Measurements from ENCODE around the gene IGF2. TPM values are rescaled to one million over a fixed set of nuclear protein-coding genes. Genes with fewer than 3 reads are reported as not detected.

IGF2 gene
- total RNA-seq, 4 donors from 2014 or later: 8.2 to 19.8 (median 12.2) TPM

GRCh38 chr11:2153581-2154194, 14.5 kb upstream of the IGF2 start:
- DNase-seq: no peak
- Histone ChIP-seq H3K27me3 (peaks cover 41% of the 10 kb centered on the region), H3K36me3 (no peaks in the 10 kb centered on the region), H3K9me3 (no peaks in the 10 kb centered on the region), H3K4me3 (no peak overlapping the region), H3K4me1 (peaks cover 0 to 6% (median 5%) of the 10 kb centered on the region in 4 donors), H3K27ac (no peak overlapping the region)
- 54% methylated on average over 14 of the region's 14 CpGs; no CpG with 5 or more reads in 1 of the 2 donors for WGBS, 2 donors (ENCODE audit: low coverage in 1 of 2)
- in situ Hi-C loops (cut with MboI; ENCODE audit: low pct_ligation_motif_present in 1 of 4, low pct_unique_long_range_greater_than_20kb in 1 of 4, low sequenced_read_pairs in 3 of 4) (loop anchor here (10.0 to 25.0 kb wide), 3 partner anchors 441 to 499 kb away; partner anchors contain the start of gene KRTAP5-6 (in 2 of the 4)), intact Hi-C loops (cut with DNase I; ENCODE audit: low total_unique reads) (loop anchor here (5.0 kb wide), 1 partner anchor 316 kb away; the partner anchor contains the start of gene TNNI2)
- TF ChIP-seq CTCF (IDR thresholded peaks at IDR 0.05): no peak

GRCh38 chr11:2151500-2152257, 12.5 kb upstream of the IGF2 start:
- intact Hi-C loops (cut with DNase I; ENCODE audit: low total_unique reads): loop anchor here (5.0 kb wide), 1 partner anchor 314 kb away; the partner anchor contains the start of gene TNNI2
- H3K27me3 ChIP-seq: peaks cover 56% of the 10 kb centered on the region
- H3K9me3 ChIP-seq: no peaks in the 10 kb centered on the region
- WGBS, 2 donors (ENCODE audit: low coverage in 1 of 2): 1% methylated on average over 19 of the region's 22 CpGs; no CpG with 5 or more reads in 1 of the 2 donors
- H3K27ac ChIP-seq: no peak overlapping the region
- H3K36me3 ChIP-seq: no peaks in the 10 kb centered on the region
- H3K4me1 ChIP-seq: peaks cover 0 to 6% (median 5%) of the 10 kb centered on the region in 4 donors
- DNase-seq: peak; percentile 85
- in situ Hi-C loops (cut with MboI; ENCODE audit: low pct_ligation_motif_present in 1 of 4, low pct_unique_long_range_greater_than_20kb in 1 of 4, low sequenced_read_pairs in 3 of 4): loop anchor here (10.0 to 25.0 kb wide), 3 partner anchors 439 to 497 kb away; partner anchors contain the start of gene KRTAP5-6 (in 2 of the 4)
- TF ChIP-seq CTCF (IDR thresholded peaks at IDR 0.05): peak; percentile 80 to 90 (median 88)
- TF ChIP-seq EP300 (IDR thresholded peaks at IDR 0.05; ENCODE audit: low read depth): no peak
- H3K4me3 ChIP-seq: peak overlapping the region in 1 of 4 donors; percentile 6

- in situ Hi-C loops (cut with MboI; ENCODE audit: low pct_ligation_motif_present in 1 of 4, low pct_unique_long_range_greater_than_20kb in 1 of 4, low sequenced_read_pairs in 3 of 4) (loop anchor here (10.0 to 25.0 kb wide), 3 partner anchors 438 to 495 kb away; partner anchors contain the start of gene KRTAP5-6 (in 2 of the 4)), intact Hi-C loops (cut with DNase I; ENCODE audit: low total_unique reads) (loop anchor here (5.0 kb wide), 1 partner anchor 313 kb away; the partner anchor contains the start of gene TNNI2)
- 26 to 28% methylated on average over 6 to 11 of the region's 11 CpGs for WGBS, 2 donors (ENCODE audit: low coverage in 1 of 2)
- no peak for TF ChIP-seq CTCF (IDR thresholded peaks at IDR 0.05)
- H3K4me1 ChIP-seq: peaks cover 0 to 6% (median 5%) of the 10 kb centered on the region in 4 donors
- no peak overlapping the region for H3K27ac ChIP-seq
- DNase-seq: no peak
- H3K36me3 ChIP-seq: no peaks in the 10 kb centered on the region
- no peak overlapping the region for H3K4me3 ChIP-seq
- peaks cover 62% of the 10 kb centered on the region for H3K27me3 ChIP-seq
- H3K9me3 ChIP-seq: no peaks in the 10 kb centered on the region
Measured at GRCh38 chr11:2149864-2150847, 11.0 kb upstream of the IGF2 start.

DNA sequence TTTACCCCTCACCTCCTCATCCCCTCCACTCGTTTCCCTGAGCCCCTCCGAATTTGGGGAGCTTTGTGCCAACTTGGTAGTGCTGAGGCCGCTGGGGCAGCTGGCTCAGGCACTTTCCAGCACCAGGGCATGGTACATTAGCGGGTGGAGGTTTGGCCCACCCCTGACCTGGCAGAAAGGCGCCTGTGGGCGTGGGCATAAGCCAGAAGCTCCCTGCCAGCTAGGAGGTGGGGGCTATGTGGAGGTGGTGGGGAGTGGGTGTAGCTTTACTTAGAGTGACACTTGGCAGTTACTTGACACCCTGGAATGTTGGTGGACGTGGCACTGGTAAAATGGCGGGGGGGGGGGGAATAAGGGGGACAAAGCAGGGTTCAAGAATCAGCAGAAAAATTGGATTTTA, 10.3 kb upstream of the IGF2 start:
- intact Hi-C loops (cut with DNase I; ENCODE audit: low total_unique reads): no loop called here
- 33 to 47% methylated on average over 2 to 8 of the region's 8 CpGs for WGBS, 2 donors (ENCODE audit: low coverage in 1 of 2)

More for the DNA sequence above, 10.3 kb upstream of the IGF2 start:
- TF ChIP-seq EP300 (IDR thresholded peaks at IDR 0.05; ENCODE audit: low read depth): no peak
- TF ChIP-seq POLR2A (IDR thresholded peaks at IDR 0.05): no peak
- TF ChIP-seq POLR2AphosphoS5 (IDR thresholded peaks at IDR 0.05): no peak
- no peak for TF ChIP-seq CTCF (IDR thresholded peaks at IDR 0.05)
- Histone ChIP-seq H3K4me3 (no peak overlapping the region), H3K27ac (no peak overlapping the region), H3K4me1 (peaks cover under 1 to 6% (median 5%) of the 10 kb centered on the region in 4 donors), H3K27me3 (peaks cover 69% of the 10 kb centered on the region), H3K36me3 (no peaks in the 10 kb centered on the region), H3K9me3 (no peaks in the 10 kb centered on the region)
- DNase-seq: no peak
- in situ Hi-C loops (cut with MboI; ENCODE audit: low pct_ligation_motif_present in 1 of 4, low pct_unique_long_range_greater_than_20kb in 1 of 4, low sequenced_read_pairs in 3 of 4): no loop called here
